GM12878 (cell line): ENCODE data around the gene GET3. TPM values are rescaled to one million over a fixed set of nuclear protein-coding genes. Genes with fewer than 3 reads are reported as not detected.
A peak's percentile ranks its signal among the peaks of the same experiment; 100 is the strongest.

Experiments
- CBX5 ChIP-seq: sonication (generic); IDR thresholded peaks from 2 replicates; pipeline ENCODE4 v1.6.1; 2016; ENCODE audit warnings: low read depth, moderate library complexity, mild to moderate bottlenecking, inconsistent platforms
- CTCF ChIP-seq, 3 experiments: IDR thresholded peaks in 2 of 3; conservative IDR thresholded peaks in 1 of 3; 2 replicates each; pipeline ENCODE4 v1.5.1; 2011; ENCODE audit warnings: low read depth in 3 of 3, low read length in 3 of 3, mild to moderate bottlenecking in 3 of 3, control low read depth in 2 of 3, moderate library complexity in 2 of 3, inconsistent platforms in 1 of 3, mixed read lengths in 1 of 3; ENCODE audit not compliant: control insufficient read depth in 2 of 3, insufficient read depth in 1 of 3; ENCODE audit errors: extremely low read depth in 1 of 3
- HDGF ChIP-seq: fragments of 450-650 bp; IDR thresholded peaks from 2 replicates; pipeline ENCODE4 v1.6.1; 2016; ENCODE audit warnings: antibody characterized with exemption
- JUND ChIP-seq: IDR thresholded peaks from 2 replicates; pipeline ENCODE4 v1.6.1; 2012; ENCODE audit warnings: low read depth, mild to moderate bottlenecking, low read length, improper control_type of control experiment, moderate library complexity
- KAT2A ChIP-seq: conservative IDR thresholded peaks from 2 replicates; pipeline ENCODE4 v1.6.1; 2011; ENCODE audit warnings: low read depth, low read length; ENCODE audit not compliant: control insufficient read depth
- KDM1A ChIP-seq: fragments of 200-600 bp; sonication (generic); IDR thresholded peaks from 2 replicates; pipeline ENCODE4 v1.6.1; 2016; ENCODE audit warnings: borderline replicate concordance
- MAX ChIP-seq: IDR thresholded peaks from 2 replicates; pipeline ENCODE4 v1.6.1; 2012; ENCODE audit warnings: low read depth, low read length, improper control_type of control experiment
- MXI1 ChIP-seq: fragments of 150-350 bp; IDR thresholded peaks from 2 replicates; pipeline ENCODE4 v1.6.1; 2011; ENCODE audit warnings: low read depth, mild to moderate bottlenecking, inconsistent platforms, low read length, improper control_type of control experiment
- PKNOX1 ChIP-seq: fragments of 450-650 bp; IDR thresholded peaks from 2 replicates; pipeline ENCODE4 v1.6.1; 2016; ENCODE audit warnings: mild to moderate bottlenecking
- POLR2AphosphoS5 ChIP-seq: IDR thresholded peaks from 2 replicates; pipeline ENCODE4 v1.6.1; 2011; ENCODE audit warnings: mild to moderate bottlenecking, low read length, inconsistent platforms
- RAD51 ChIP-seq: fragments of 450-650 bp; IDR thresholded peaks from 2 replicates; pipeline ENCODE4 v1.6.1; 2016; ENCODE audit warnings: moderate library complexity, mild to moderate bottlenecking, inconsistent platforms
- RB1 ChIP-seq: fragments of 450-650 bp; formaldehyde crosslinking; IDR thresholded peaks from 2 replicates; pipeline ENCODE4 v1.6.1; 2017; ENCODE audit warnings: mild to moderate bottlenecking, borderline replicate concordance
- RCOR1 ChIP-seq: conservative IDR thresholded peaks from 2 replicates; pipeline ENCODE4 v1.6.1; 2012; ENCODE audit warnings: low read depth, low read length, improper control_type of control experiment
- SMAD1 ChIP-seq: fragments of 450-650 bp; IDR thresholded peaks from 2 replicates; pipeline ENCODE4 v1.6.1; 2018; ENCODE audit warnings: mild to moderate bottlenecking, low read depth; ENCODE audit not compliant: partially characterized antibody
- TARDBP ChIP-seq: IDR thresholded peaks from 2 replicates; pipeline ENCODE4 v1.6.1; 2016; ENCODE audit warnings: borderline replicate concordance
- ZBED1 ChIP-seq: IDR thresholded peaks from 2 replicates; pipeline ENCODE4 v1.6.1; 2016; ENCODE audit warnings: borderline replicate concordance
- ZBTB40 ChIP-seq: fragments of 450-650 bp; IDR thresholded peaks from 2 replicates; pipeline ENCODE4 v1.6.1; 2016; ENCODE audit warnings: mild to moderate bottlenecking, moderate library complexity, borderline replicate concordance
- ZNF207 ChIP-seq: fragments of 450-650 bp; IDR thresholded peaks from 2 replicates; pipeline ENCODE4 v1.6.1; 2014; ENCODE audit warnings: antibody characterized with exemption, mild to moderate bottlenecking, borderline replicate concordance
- ZNF24 ChIP-seq: fragments of 450-650 bp; IDR thresholded peaks from 2 replicates; pipeline ENCODE4 v1.6.1; 2017; ENCODE audit warnings: antibody characterized with exemption, mild to moderate bottlenecking
- ZNF384 ChIP-seq: IDR thresholded peaks from 2 replicates; pipeline ENCODE4 v1.6.1; 2012; ENCODE audit warnings: low read depth, mild to moderate bottlenecking, low read length, improper control_type of control experiment, borderline replicate concordance
- ZNF622 ChIP-seq: fragments of 450-650 bp; IDR thresholded peaks from 2 replicates; pipeline ENCODE4 v1.6.1; 2017; ENCODE audit warnings: mild to moderate bottlenecking, inconsistent platforms
- ZSCAN29 ChIP-seq: fragments of 450-650 bp; IDR thresholded peaks from 2 replicates; pipeline ENCODE4 v1.6.1; 2017; ENCODE audit warnings: mild to moderate bottlenecking, moderate library complexity
- polyA plus RNA-seq, 11 experiments: library from polyadenylated mRNA; depleted of rRNA in 4 of 11; unstranded in 6 of 11; stranded (reverse) in 5 of 11; fragments of >200 nt; fragmentation: Nextera tagmentation in 4 of 11; fragmentation: Illumina TruSeq in 1 of 11; extraction: Ambion mirVana in 4 of 11; extraction: Trizol in 1 of 11; gene quantifications; 1 replicate in 1 of 11; 2 replicates in 10 of 11; pipeline versions ENCODE4 v1.2.1 to v1.2.3, GENCODE V29; 2011 to 2016; ENCODE audit warnings: inconsistent platforms in 2 of 11, missing spikeins in 2 of 11, low read depth in 1 of 11
- total RNA-seq, 4 experiments: library from RNA; depleted of rRNA in 3 of 4; stranded (reverse); fragments of >200 nt in 3 of 4; fragmentation: Illumina TruSeq in 1 of 4; extraction: Trizol in 1 of 4; gene quantifications; 2 replicates each; pipeline versions ENCODE4 v1.2.1 to v1.2.3, GENCODE V29; 2013 to 2021

Gene GET3
- total and polyA plus RNA-seq, 10 of the 15 experiments (the other 5 are each of a cell fraction or from before 2014, with no cell fraction given) = 14.5 to 144 (median 97.2) TPM

- TF ChIP-seq CTCF (IDR thresholded peaks at IDR 0.05 in 2 of 3, conservative IDR thresholded peaks at IDR 0.05 in 1 of 3; ENCODE audit: control insufficient read depth in 2 of 3, extremely low read depth in 1 of 3, insufficient read depth in 1 of 3, low read depth in 3 of 3, low read length in 3 of 3) (no peak), ZNF24 (no peak), ZSCAN29 (no peak), POLR2AphosphoS5 (peak; percentile 77), ZBTB40 (peak; percentile 71; the same call in 1 of the 2 replicates), ZNF384 (no peak), TARDBP (no peak), JUND (peak; percentile 98), HDGF (peak; percentile 12; the same call in 1 of the 2 replicates), MAX (no peak), PKNOX1 (peak; percentile 98), RCOR1 (no peak), KDM1A (no peak), RAD51 (peak; percentile 98), CBX5 (no peak), RB1 (peak; percentile 73; the same call in 1 of the 2 replicates), ZNF207 (peak; percentile 77; the same call in 1 of the 2 replicates), SMAD1 (peak; percentile 36), ZBED1 (no peak), ZNF622 (no peak), MXI1 (peak; percentile 97), KAT2A (no peak)
Observed at GRCh38 chr19:12736995-12737834, at the start of gene GET3 (continued).
